Bone marrow (tissue), 2 donors: ENCODE measurements around the gene PLEKHS1.

ENCODE experiments used
- DNase-seq, 2 donors: peaks; one replicate each; lab custom pipeline; 2025; lab: John Stamatoyannopoulos, UW

PLEKHS1 gene

GRCh38 chr10:113751181-113751732, at the start of gene PLEKHS1:
TSS of gene PLEKHS1 (plus strand) at chr10:113751682. CDS start at chr10:113755278, 3,596 bp downstream.
- DNase-seq, result no peak

GRCh38 chr10:113704637-113705343, 46.7 kb upstream of the PLEKHS1 start:
- DNase-seq, result no peak

GRCh38 chr10:113705344-113705652, 46.2 kb upstream of the PLEKHS1 start:
- DNase-seq, result no peak

- DNase-seq, result no peak
These were observed 44.9 kb upstream of the PLEKHS1 start for GRCh38 chr10:113706623-113707022.

GRCh38 chr10:113708640-113709039, 42.8 kb upstream of the PLEKHS1 start:
- no peak for DNase-seq

GRCh38 chr10:113709221-113709838, 42.2 kb upstream of the PLEKHS1 start:
- DNase-seq, result no peak

GRCh38 chr10:113711142-113711541, 40.3 kb upstream of the PLEKHS1 start:
- DNase-seq, result no peak

- no peak for DNase-seq
These were observed 39.5 kb upstream of the PLEKHS1 start for GRCh38 chr10:113712024-113712423.

- DNase-seq, result no peak
These were observed 38.5 kb upstream of the PLEKHS1 start for GRCh38 chr10:113712755-113713639.

- DNase-seq, result no peak
These were observed 37.9 kb upstream of the PLEKHS1 start for GRCh38 chr10:113713640-113713982.

- no peak for DNase-seq
These were observed 35.2 kb upstream of the PLEKHS1 start for GRCh38 chr10:113716109-113716910.

GRCh38 chr10:113718969-113719822, 32.3 kb upstream of the PLEKHS1 start:
- DNase-seq, result no peak

- no peak for DNase-seq
These were observed 31.1 kb upstream of the PLEKHS1 start for GRCh38 chr10:113720386-113720785.

- no peak for DNase-seq
These were observed 19.2 kb upstream of the PLEKHS1 start for GRCh38 chr10:113732160-113732881.

GRCh38 chr10:113732966-113733365, 18.5 kb upstream of the PLEKHS1 start:
- no peak for DNase-seq

- no peak for DNase-seq
These were observed 17.8 kb upstream of the PLEKHS1 start for GRCh38 chr10:113733635-113734034.

GRCh38 chr10:113735913-113736312, 15.6 kb upstream of the PLEKHS1 start:
- DNase-seq, result no peak

GRCh38 chr10:113736576-113736975, 14.9 kb upstream of the PLEKHS1 start:
- DNase-seq, result no peak

- DNase-seq, result no peak
These were observed 12.5 kb upstream of the PLEKHS1 start for GRCh38 chr10:113739031-113739430.

- no peak for DNase-seq
These were observed 11.9 kb upstream of the PLEKHS1 start for GRCh38 chr10:113739577-113739976.
